Head of caudate nucleus (tissue), 42 donors: ENCODE data around the gene NIPA2.

Experiments used
- DNase-seq, 42 donors: peaks; one replicate each; pipeline versions ENCODE4 v3.0.0 to v3.0.0-alpha.2; 2020 to 2021; ENCODE audit warnings: mixed read lengths in 7 of 42
- intact Hi-C: fragments of 100-400 bp; cut with DNase I; formaldehyde crosslinking; loops from one replicate; pipeline ENCODE4 v1.15.0; 2022

The NIPA2 gene

DNA sequence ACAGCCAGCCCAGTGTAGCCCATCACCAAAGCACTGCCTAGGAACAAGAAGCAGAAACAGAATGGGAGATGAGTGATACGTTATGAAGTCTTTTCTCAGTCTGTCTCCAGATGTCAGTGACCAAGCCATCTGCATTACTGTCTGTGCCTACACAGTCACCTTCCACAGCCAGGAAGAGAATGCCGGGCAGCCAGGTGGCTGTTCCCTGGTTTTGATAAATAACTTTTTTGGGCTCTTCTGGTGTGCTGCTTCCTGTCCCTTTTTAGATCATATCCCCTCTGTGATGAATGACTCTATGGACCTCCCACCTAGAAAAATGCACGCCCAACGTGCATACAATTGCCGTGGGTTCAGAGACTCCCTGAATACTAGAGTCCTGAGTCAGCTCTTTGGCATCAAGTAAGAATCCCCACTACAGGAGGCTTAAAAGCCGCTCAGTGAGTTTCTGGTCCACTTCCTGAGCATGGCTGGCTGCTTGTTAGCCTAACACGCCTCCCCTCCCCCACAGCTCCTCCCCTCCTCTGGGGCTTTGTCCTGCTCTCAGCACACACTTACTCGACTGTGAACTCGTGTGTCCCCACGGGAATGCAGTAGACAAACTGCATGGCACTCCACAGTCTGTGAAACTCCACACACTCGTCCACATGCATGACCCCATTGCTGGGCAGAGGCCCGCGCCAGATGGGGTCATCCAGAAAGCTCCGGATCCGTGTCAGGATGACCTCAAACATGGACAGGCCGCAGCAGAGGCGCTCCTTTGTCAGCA lies 34.7 kb downstream of the NIPA2 start:
- intact Hi-C loops, result no loop called here
- DNase-seq, result no peak

DNA sequence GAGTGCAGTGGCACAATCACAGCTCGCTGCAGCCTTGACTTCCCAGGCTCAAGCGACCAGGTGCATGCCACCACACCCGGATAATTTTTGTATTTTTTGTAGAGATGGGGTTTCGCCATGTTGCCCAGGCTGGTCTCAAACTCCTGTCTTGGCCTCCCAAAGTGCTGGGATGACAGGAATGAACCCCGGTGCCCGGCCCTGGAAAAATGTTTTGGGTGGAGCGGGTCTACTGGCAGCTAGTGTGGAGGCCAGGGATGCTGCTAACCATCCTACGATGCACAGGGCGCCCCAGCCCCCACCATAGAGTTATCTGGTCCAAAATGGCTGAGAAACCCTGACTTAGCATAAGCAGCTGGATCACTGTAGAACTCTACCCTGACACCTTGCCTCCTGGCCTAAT lies 35.4 kb downstream of the NIPA2 start:
- no peak for DNase-seq
- intact Hi-C loops, result no loop called here

DNA sequence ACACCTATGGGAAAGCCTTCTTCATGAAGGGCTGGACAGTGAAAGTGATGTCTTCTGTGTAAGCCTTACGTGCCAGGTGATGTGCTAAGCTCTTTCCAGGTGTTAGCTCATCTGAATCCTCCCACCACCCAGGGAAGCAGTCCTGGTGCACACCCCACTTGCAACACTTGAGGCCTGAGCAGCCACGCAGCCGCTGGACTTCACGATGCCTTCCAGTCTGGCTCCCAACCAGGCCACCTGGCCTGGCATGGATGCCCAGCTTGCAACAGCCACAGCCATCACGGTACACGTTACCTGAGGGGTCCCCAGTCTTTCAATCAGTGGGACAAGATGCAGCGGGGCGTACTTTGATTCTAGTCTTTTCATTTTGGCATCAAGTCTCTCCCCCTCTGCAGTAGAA lies 35.8 kb downstream of the NIPA2 start:
- DNase-seq, result no peak
- intact Hi-C loops, result no loop called here

DNA sequence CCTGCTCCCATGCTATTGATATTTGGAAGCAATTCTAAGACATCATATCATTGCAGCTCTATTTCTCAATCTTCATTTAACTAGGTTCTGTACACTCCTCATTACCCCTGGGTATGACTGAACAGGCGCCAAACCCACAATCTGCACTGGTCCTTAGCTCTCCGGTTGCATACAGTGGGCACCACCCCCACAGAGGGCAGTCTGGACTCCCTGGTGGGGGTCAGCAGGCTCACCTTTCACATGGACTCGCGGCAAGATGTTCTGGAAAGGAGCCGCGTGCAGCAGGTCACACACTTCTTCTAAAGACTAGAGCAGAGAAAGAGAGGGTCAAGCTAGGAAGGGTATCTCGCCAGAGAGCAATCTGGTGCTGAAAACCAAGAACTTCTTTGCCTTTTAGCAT lies 36.5 kb downstream of the NIPA2 start:
- DNase-seq, result no peak
- intact Hi-C loops, result no loop called here

DNA sequence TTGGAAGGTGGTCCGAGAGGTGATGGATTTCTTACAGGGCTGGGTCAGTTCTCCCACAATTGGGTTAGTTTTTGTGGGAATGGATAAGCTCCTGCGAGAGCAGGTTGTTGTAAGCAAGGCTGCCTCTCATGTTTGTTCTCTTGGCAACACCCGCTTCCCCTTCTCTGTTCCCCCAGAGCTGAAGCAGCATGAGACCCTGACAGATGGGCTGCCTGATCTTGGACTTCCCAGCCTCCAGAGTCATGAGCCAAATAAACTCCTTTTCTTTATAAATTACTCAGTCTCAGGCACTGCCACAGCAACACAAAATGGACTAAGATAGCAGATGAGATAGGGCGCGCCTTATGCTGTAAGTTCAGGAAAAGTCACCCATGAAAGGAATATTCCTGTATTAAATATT lies 38.7 kb downstream of the NIPA2 start:
- intact Hi-C loops, result no loop called here

DNA sequence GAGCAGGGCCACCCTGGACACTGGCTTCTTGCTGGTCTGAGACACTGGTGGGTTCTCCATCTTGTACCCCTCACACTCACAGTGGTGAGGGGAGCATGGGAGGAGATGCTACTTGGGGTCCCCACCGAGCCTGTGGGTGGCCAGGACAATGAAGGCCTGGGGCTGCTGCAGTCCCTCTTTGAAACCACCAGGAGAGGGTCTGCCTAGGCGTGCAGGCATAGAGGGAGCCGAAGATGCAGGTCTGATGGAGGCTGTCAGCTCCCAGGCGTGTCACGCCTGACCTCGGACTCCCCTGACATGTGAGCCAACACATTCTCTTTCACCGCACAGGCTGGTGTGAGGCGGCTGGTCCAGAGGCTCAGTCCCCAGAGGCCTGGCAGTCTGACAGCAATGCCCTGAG lies 39.1 kb downstream of the NIPA2 start:
- intact Hi-C loops, result no loop called here

More for the DNA sequence above, 38.7 kb downstream of the NIPA2 start:
- no peak for DNase-seq

DNA sequence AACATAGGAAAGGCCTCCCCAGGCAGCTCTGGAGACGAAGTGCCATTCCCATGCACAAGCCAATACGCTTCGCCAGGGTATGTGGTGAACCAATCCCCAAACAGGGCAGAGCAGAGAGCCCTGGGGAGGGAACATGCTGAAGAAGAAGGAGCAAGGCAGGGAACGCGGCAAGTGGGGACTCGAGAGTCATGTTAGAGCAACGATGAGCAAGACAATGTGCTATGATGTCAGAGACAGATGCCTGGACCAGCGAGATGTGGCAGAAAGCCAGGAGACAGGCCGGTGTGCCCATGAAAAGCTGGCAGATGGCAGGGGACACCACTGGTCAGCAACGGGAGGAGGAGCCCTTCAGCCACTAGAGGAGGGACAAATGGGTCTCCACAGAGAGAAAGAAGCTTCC lies 39.6 kb downstream of the NIPA2 start:
- DNase-seq, result peak in 6 of 42 donors; percentile 14 to 66 (median 20)
- intact Hi-C loops, result no loop called here

More for the DNA sequence above, 39.1 kb downstream of the NIPA2 start:
- no peak for DNase-seq

DNA sequence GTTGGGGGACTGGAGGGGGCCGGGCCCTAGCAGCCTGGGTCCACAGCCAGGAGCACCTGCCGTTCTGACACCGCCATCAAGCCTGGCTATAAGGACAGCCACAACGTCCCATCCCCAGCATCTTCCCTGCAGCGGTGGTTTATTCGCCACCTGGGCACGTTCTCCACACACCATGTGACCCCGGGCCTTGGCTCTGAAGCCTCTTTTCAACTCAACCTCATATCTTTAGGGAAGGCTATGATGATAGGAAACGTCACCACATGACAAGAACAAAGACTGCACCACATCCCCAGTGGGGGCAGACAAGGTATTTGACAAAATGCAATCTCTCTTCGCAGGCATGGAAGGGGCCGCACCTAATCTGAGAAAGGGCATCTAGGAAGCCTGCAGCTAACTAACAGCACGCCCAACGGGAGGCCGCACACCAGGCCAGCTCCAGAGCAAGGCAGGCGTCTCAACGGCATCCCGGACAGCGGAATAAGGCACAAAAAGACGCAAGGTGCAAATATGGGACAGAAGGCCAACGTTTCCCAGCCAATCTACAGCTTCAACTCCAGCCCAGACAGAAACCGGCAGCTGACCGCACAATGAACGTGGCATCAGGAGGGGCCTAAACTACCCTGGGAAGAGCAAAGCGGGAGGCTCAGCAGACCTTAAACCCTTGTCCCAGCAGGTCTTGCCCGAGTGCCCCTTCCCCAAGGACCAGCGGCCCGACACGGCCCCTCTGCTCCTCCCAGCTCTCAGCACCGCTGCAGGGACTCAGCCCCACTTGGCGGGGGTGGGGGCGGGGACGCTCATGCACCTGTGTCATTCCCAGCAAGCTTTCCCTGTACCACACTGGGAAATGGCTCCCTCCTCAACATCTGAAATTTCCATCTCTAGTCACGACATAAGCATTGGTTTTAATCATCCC lies 41.9 kb downstream of the NIPA2 start:
- intact Hi-C loops, result no loop called here
- DNase-seq, result peak in 1 of 42 donors; percentile 11

DNA sequence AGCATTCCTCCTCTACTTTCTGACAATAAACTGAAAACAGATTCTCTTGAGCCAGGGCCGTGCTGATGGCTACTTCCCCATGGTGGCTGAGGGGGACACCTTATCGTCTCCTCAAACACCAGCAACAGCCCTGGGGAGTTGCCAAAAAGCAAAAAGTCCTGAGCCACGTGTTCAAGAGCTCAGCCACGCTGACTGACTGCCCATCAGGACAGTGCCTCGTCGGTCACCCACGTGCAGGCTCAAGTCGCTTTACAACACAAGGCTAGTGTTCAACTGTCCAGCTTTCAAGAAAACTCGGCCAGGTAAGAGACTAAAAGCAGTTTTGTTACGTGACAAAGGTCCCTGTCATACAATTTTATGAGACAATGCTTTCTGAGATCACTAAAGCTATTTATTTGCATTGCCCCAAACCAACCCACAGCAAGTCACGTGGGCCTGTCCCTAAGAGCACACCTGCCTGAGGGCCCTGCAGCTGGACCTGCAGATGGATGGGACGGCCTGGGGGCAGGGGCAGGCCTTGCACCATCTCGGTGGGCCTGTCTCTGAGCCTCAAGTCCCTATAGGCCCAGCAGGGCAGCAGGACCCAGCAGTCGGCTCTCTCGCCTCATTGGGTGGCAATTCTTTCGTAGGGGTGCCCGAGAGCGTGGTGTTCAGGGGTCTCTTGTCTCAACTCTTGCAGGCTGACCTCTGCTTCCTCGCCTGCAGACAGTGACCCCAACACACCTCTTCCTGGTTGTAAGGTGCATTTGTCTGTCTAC lies 42.7 kb downstream of the NIPA2 start:
- intact Hi-C loops, result no loop called here
- peak in 2 of 42 donors; percentile 11 to 34 for DNase-seq

DNA sequence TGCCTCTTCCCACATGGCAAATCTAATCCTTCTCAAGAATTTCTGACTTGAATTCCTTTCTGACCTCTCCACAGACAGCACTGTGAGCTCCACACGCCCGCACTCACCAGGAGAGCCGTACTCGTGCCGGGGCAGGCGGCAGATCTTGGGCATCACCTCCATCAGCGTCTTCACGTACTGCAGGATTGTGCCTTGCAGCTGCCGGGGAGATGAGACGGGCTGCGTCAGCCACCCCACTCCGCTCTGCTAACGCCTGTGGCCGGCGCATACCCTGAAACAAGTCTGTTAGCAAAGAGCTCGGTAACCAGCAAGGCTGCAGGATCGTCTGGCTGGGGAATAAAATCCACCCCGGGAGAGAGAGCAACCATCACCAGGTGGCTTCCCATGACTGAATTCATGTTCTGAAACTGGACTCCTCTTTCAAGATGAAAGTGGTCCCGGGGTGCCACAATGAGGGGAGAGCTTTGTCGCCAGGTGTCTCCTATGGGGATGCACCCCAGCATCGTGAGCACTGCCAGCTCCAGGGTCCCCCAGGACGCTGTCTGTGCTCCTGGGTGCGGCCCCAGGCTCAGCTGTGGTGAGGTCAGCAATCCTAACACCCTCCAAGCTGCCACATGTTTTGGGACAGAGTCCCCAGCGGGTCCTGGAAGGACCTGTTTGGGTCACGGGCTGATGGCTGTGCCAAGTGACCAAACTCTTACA lies 43.4 kb downstream of the NIPA2 start:
- intact Hi-C loops, result no loop called here
- peak in 1 of 42 donors; percentile 32 for DNase-seq

DNA sequence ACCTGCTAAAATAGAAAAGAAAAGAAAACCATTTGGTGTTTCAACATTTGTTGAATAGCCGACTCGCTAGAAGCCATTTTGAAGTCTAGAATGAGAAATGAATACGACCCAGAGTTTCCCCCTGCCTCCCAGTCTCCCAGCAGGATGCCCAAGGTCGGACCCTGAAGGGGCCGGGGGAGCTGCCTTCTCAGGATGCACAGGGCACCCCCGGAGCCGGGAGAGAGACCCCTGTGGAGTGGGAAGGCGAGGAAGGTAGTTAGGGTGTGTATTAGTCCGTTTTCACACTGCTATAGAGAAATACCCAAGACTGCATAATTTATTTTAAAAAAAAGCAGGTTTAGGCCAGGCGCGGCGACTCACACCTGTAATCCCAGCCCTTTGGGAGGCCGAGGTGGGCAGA lies 44.7 kb downstream of the NIPA2 start:
- intact Hi-C loops, result no loop called here
- no peak for DNase-seq

DNA sequence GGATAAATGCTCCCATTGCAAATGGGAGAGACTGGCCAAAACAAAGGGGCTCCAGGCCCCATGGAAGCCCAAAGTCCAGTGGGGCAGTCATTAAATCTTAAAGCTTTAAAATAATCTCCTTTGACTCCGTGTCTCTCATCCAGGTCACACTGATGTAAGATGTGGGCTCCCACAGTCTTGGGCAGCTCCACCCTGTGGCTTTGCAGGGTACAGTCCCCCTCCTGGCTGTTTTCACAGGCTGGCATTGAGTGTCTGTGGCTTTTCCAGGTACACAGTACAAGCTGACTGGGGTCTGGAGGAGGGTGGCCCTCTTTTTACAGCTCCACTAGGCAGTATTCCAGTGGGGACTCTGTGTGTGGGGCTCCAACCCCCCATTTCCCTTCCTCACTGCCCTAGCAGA lies 45.9 kb downstream of the NIPA2 start:
- intact Hi-C loops, result no loop called here
- peak in 1 of 42 donors; percentile 40 for DNase-seq

DNA sequence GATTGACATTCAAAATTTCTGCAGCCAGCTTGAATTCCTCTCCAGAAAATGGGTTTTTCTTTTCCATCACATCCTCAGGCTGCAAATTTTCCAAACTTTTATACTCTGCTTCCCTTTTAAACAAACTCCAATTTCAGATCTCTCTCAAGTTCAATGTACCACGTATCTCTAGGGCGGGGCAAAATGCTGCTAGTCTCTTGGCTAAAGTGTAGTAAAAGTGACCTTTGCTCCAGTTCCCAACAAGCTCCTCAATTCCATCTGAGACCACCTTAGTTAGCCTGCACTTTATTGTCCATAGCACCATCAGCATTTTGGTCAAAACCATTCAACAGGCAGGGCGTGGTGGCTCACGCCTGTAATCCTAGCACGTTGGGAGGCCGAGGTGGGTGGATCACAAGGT lies 46.7 kb downstream of the NIPA2 start:
- no peak for DNase-seq
- intact Hi-C loops, result no loop called here

DNA sequence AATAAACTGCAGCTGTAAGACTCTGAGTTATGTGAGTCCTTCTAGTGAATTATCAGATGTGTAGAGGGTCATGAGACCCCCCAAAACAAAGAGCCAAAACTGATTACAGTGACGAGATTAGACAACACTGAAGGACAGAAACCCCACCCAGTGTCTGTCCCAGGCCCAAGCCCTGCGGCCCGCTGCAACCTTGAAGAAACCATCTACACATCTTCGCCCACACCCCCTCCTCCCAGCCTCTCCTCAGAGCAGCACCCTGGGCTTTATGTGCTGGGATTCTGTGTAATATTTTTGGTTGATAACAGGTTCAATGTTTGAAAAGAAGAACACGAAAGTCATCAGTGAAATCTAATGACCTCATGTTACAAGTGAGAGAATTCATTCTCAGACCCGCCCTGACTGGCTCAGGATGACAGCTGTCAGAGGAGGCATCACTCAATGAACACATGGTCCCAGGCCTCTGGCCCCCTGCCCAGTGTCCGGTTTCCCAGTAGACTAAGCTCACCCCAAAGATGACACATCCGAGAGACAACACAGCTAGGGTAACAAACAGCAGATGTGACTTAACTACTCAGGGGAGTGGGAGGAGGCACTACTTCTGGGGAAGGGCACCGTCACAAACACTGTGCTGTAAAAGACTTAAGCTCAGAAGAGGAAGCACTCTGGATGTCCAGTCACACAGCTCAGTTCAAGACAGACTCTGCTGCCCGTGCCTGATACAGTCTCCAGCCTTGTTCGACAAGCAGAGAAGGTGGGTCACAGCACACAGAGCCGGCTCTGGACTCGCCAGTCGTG lies 48.9 kb downstream of the NIPA2 start:
- peak in 37 of 42 donors; percentile 20 to 86 (median 55) for DNase-seq
- intact Hi-C loops, result no loop called here

DNA sequence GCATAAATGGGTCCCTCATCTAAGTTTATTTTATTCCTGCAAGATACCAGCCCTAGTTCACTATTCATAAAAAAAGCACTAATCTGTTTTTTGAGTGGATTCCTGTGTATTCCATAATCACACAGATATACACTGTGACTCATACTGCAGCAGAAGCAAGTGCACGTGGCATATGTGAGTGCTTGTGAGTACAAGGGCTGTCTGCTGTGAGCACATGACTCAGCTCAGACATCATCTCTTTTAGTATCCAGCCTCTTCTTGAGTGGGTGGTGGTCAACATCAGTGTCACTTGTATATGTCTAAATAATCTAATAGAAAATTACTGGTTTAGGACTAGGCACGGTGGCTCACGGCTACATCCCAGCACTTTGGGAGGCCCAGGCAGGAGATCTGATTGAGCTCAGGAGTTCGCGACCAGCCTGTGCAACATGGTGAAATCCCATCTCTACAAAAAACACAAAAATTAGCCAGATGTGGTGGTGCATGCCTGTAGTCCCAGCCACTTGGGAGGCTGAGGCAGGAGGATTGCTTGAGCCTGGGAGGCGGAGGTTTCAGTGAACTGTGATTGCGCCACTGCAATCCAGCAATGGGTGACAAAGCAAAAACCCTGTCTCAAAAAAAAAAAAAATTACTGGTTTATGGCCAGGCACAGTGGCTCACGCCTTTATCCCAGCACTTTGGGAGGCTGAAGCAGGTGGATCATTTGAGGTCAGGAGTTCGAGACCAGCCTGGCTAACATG lies 49.8 kb downstream of the NIPA2 start:
- DNase-seq, result peak in 20 of 42 donors; percentile 13 to 69 (median 34)
- intact Hi-C loops, result no loop called here

DNA sequence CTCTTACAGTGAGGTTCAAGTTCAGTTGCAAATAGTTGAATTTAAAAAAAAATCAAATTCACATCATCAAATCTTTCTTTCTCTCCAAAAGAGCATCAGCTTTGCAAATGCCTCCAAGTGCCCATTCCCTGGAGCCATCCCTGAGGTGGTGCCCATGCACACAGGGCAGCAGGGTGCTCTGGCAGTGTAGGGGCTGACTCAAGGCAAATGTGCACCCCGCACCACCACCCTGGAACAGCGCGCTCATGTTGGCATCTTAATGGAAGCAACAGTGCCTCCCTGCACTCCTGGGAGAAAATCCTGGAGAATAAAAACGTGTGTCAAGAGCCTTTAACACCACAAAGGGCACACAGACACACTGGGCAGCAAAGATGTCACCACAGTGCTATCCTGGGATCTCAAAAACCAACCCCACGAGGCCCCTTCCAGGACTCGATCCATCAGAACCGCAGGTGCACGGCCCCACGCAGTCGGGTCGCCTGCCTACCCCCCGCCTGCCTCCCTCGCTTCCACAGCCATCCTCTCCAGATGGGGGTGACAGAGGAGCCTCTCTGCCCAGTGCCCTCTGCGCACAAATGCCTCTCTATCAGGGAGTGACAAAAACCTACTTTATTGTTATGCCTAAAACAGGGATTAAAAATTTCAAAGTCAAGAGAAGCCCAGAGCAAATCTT lies 50.8 kb downstream of the NIPA2 start:
- no peak for DNase-seq
- intact Hi-C loops, result no loop called here

DNA sequence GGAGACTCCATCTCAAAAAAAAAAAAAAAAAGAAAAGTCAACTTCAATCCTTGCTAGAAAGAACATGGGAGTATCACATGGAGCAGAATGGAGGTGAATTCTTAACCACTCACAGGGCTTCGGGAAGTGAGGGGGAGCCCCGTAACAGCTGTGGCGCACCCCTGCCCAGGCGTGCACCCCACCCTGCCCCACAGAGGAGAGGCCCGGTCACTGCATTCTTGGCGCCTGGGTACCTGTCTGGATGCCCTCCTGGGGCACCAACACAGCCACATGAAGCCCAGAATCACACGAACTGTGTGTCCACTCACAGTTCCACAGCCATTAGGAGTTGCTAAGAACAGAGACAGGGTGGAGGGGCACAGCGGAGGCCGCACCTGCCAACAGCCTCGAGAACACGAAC lies 51.8 kb downstream of the NIPA2 start:
- intact Hi-C loops, result no loop called here

More for the DNA sequence above, 51.8 kb downstream of the NIPA2 start:
- DNase-seq, result no peak
